ENCODE measurements around the gene PAM.

GRCh38 chr5:103075442-103075841 lies 320.3 kb downstream of the PAM start:
- TF ChIP-seq POLR2AphosphoS5 (IDR thresholded peaks at IDR 0.05) = no peak
- no peak for TF ChIP-seq CTCF (IDR thresholded peaks at IDR 0.05)
- TF ChIP-seq POLR2A (IDR thresholded peaks at IDR 0.05) = no peak

Measured in breast epithelium (tissue), 3 donors.